NB4 (cell line): Measurements from ENCODE around the gene KRT83.
"Not testable (repeated sequence)": the region's sequence is repeated elsewhere in the genome, so short reads cannot be mapped to it uniquely, and the experiment has no call there.

ENCODE experiments used
- DNase-seq: peaks from one replicate; pipeline ENCODE4 v3.0.0; 2010; ENCODE audit warnings: low read depth
- H3K4me3 ChIP-seq: one replicate; pipeline ENCODE4 v1.5.1; 2011; ENCODE audit warnings: mild to moderate bottlenecking, low read depth, low read length, moderate library complexity
- MYC ChIP-seq: IDR thresholded peaks from 2 replicates; pipeline ENCODE4 v1.6.1; 2011; ENCODE audit warnings: low read depth, low read length
- POLR2A ChIP-seq: IDR thresholded peaks from 2 replicates; pipeline ENCODE4 v1.6.1; 2011; ENCODE audit warnings: mild to moderate bottlenecking; ENCODE audit not compliant: insufficient read length; ENCODE audit errors: extremely low read depth
- TF ChIP-seq, protein P1 (sequence below): IDR thresholded peaks from one replicate; pipeline ENCODE4 v1.5.1; 2012; ENCODE audit warnings: low read depth, low read length
- TF ChIP-seq, protein P2 (sequence below): IDR thresholded peaks from 2 replicates; pipeline ENCODE4 v1.6.1; 2011; ENCODE audit warnings: low read depth, low read length

Gene KRT83

DNA sequence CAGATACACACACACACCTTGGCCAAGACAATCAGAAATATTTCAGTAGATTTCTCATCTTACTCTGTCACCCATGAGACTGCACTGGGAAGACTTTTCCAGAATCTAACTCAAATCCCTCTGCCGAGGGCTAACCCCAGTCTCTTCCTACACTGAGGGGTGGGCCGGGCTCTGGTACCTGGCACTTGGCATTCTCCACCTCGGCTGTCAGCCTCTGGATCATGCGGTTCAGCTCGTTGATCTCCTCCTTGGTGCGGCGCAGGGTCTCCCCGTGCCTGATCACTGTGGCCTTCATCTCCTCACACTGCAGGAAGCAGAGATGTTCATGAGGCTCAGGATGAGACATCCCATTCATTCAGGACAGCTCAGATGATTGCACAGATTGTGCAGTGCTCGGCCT, 4.9 kb downstream of the KRT83 start:
- H3K4me3 ChIP-seq: no peak overlapping the region
- no peak for DNase-seq
- TF ChIP-seq MYC (no peak), POLR2A (no peak)
- TF ChIP-seq, protein P1, sequence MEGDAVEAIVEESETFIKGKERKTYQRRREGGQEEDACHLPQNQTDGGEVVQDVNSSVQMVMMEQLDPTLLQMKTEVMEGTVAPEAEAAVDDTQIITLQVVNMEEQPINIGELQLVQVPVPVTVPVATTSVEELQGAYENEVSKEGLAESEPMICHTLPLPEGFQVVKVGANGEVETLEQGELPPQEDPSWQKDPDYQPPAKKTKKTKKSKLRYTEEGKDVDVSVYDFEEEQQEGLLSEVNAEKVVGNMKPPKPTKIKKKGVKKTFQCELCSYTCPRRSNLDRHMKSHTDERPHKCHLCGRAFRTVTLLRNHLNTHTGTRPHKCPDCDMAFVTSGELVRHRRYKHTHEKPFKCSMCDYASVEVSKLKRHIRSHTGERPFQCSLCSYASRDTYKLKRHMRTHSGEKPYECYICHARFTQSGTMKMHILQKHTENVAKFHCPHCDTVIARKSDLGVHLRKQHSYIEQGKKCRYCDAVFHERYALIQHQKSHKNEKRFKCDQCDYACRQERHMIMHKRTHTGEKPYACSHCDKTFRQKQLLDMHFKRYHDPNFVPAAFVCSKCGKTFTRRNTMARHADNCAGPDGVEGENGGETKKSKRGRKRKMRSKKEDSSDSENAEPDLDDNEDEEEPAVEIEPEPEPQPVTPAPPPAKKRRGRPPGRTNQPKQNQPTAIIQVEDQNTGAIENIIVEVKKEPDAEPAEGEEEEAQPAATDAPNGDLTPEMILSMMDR: no peak
- TF ChIP-seq, protein P2, sequence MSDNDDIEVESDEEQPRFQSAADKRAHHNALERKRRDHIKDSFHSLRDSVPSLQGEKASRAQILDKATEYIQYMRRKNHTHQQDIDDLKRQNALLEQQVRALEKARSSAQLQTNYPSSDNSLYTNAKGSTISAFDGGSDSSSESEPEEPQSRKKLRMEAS: no peak

DNA sequence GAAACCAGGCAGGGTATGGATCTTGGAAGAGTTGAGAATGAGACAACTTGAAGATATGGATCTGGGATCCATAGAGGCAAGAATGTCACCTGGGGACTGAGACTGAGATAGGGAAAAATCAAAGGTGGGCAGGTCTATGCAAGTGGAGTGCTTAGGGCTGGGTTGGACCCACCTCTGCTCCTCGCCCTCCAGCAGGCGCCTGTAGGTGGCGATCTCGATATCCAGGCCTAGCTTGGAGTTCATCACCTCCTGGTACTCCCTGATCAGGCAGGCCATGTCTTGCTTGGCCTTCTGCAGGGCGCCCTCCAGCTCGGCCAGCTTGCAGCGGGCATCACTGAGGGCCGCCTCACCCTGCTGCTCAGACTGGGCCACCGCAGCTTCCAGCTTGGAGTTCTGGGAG, 5.5 kb downstream of the KRT83 start:
- TF ChIP-seq, protein P1: peak; percentile 76
- peak; percentile 53 for DNase-seq
- H3K4me3 ChIP-seq: not testable (repeated sequence)

DNA sequence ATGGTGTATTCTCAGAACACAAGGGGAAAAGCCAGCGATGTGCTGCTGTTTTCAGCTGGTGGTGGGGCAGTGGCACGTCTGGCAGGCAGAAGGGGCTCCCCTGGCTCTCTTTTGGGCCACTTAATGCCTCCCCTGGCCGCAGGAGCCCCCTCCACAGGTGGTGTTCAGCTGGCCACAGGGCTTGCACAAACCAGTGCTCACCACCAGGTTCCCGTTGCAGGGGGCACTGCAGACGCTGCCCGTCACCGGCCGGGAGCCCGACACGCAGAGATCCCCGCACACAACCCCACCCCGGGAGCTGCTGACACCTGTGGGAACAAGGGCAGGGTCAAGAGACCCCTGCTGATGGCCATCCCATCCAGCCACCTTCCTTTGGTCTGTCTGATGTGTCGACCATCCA, 6.7 kb downstream of the KRT83 start:
- no peak overlapping the region for H3K4me3 ChIP-seq
- no peak for TF ChIP-seq POLR2A
- no peak for TF ChIP-seq MYC
- TF ChIP-seq, protein P1: no peak
- TF ChIP-seq, protein P2: no peak
- no peak for DNase-seq

DNA sequence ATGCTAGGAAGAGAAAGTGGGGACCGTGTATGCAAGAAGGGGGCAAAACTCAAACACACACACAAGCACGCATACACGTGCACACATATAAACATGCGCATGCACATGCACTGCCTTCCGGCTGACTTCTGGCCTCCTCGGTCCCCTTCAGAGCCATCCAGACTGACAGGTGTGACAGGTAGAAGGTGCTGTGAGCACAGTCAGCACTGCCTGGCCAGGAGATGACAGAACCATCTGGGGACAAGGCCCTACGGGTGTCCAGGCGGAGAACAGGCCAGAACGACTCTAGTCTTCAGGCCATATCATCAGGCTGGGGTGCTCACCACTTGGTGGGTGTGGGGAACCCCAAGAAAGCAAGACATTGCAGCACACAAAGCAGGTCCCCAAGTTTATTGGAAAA, 7.3 kb downstream of the KRT83 start:
- TF ChIP-seq POLR2A (no peak), MYC (no peak)
- TF ChIP-seq, protein P1: no peak
- TF ChIP-seq, protein P2: no peak
- DNase-seq: no peak
- H3K4me3 ChIP-seq: no peak overlapping the region

DNA sequence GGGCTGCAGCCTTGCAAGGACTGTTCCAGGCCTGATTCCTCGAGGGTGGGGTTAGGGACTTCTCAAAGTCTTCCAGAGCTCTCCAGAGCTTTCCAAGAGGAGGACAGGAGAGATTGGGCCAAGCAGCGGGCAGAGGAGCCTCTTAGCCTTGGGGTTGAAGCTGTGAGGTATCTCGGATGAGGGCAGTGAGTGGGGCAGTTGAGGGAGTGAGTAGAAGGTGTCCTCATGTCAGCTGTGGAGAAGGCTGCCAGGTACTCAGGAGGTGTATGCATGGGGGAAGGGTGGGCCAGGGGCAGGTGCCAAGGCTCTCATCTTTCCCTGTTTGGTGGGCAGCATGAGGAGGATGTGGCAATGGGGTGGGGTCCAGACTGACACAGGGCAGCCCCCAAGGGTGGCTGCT, 7.7 kb downstream of the KRT83 start:
- H3K4me3 ChIP-seq: no peak overlapping the region
- DNase-seq: no peak
- no peak for TF ChIP-seq POLR2A
- TF ChIP-seq, protein P2: no peak
- no peak for TF ChIP-seq MYC
- TF ChIP-seq, protein P1: no peak

DNA sequence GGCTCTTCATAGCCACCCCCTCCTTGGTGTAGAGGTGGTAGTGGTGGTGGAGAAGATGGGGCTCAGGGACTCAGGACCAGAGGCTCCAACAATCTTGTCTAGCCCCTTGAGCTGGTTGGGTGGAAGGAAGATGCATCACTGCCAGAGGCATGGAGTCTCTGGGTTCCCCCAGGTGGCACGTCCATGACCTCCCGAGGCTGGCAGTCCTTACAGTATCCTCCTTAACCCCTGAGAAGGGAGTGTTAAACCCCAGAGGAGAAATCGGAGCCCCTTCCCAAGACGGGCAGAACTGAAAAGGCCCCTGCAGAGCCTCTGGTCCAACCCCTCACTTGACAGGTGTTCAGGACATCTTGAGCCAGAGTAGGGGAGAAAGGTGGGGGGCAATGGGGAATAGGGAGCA, 9.1 kb downstream of the KRT83 start:
- TF ChIP-seq, protein P2: no peak
- TF ChIP-seq POLR2A (no peak), MYC (no peak)
- TF ChIP-seq, protein P1: no peak
- H3K4me3 ChIP-seq: no peak overlapping the region
- no peak for DNase-seq
